ENCODE measurements around the gene TGM3.

GRCh38 chr20:2300420-2300819 is 4.6 kb downstream of the TGM3 start:
- TF ChIP-seq POLR2AphosphoS5 (IDR thresholded peaks at IDR 0.05): no peak
- TF ChIP-seq EZH2 (IDR thresholded peaks at IDR 0.05; ENCODE audit: borderline replicate concordance, insufficient read depth, low read length, poor library complexity, severe bottlenecking): no peak
- TF ChIP-seq RAD21 (conservative IDR thresholded peaks at IDR 0.05): no peak
- TF ChIP-seq, protein P1, sequence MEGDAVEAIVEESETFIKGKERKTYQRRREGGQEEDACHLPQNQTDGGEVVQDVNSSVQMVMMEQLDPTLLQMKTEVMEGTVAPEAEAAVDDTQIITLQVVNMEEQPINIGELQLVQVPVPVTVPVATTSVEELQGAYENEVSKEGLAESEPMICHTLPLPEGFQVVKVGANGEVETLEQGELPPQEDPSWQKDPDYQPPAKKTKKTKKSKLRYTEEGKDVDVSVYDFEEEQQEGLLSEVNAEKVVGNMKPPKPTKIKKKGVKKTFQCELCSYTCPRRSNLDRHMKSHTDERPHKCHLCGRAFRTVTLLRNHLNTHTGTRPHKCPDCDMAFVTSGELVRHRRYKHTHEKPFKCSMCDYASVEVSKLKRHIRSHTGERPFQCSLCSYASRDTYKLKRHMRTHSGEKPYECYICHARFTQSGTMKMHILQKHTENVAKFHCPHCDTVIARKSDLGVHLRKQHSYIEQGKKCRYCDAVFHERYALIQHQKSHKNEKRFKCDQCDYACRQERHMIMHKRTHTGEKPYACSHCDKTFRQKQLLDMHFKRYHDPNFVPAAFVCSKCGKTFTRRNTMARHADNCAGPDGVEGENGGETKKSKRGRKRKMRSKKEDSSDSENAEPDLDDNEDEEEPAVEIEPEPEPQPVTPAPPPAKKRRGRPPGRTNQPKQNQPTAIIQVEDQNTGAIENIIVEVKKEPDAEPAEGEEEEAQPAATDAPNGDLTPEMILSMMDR (IDR thresholded peaks at IDR 0.05; ENCODE audit: poor library complexity, severe bottlenecking): no peak
- TF ChIP-seq, protein P2, sequence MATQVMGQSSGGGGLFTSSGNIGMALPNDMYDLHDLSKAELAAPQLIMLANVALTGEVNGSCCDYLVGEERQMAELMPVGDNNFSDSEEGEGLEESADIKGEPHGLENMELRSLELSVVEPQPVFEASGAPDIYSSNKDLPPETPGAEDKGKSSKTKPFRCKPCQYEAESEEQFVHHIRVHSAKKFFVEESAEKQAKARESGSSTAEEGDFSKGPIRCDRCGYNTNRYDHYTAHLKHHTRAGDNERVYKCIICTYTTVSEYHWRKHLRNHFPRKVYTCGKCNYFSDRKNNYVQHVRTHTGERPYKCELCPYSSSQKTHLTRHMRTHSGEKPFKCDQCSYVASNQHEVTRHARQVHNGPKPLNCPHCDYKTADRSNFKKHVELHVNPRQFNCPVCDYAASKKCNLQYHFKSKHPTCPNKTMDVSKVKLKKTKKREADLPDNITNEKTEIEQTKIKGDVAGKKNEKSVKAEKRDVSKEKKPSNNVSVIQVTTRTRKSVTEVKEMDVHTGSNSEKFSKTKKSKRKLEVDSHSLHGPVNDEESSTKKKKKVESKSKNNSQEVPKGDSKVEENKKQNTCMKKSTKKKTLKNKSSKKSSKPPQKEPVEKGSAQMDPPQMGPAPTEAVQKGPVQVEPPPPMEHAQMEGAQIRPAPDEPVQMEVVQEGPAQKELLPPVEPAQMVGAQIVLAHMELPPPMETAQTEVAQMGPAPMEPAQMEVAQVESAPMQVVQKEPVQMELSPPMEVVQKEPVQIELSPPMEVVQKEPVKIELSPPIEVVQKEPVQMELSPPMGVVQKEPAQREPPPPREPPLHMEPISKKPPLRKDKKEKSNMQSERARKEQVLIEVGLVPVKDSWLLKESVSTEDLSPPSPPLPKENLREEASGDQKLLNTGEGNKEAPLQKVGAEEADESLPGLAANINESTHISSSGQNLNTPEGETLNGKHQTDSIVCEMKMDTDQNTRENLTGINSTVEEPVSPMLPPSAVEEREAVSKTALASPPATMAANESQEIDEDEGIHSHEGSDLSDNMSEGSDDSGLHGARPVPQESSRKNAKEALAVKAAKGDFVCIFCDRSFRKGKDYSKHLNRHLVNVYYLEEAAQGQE (IDR thresholded peaks at IDR 0.05; ENCODE audit: borderline replicate concordance): no peak

All from neural cell (in vitro differentiated cells).